H1 (cell line): ENCODE data around the gene SHC1. TPM values are rescaled to one million over a fixed set of nuclear protein-coding genes. Genes with fewer than 3 reads are reported as not detected.
A peak's percentile ranks its signal among the peaks of the same experiment; 100 is the strongest.

Source experiments
- BACH1 ChIP-seq: IDR thresholded peaks from 2 replicates; pipeline ENCODE4 v1.6.1; 2012; ENCODE audit warnings: low read length, improper control_type of control experiment
- CBX8 ChIP-seq: fragments of 300-800, 300-1000 bp; sonication (generic); IDR thresholded peaks from 2 replicates; pipeline ENCODE4 v1.7.1; 2016; ENCODE audit warnings: low read depth, low read length, borderline replicate concordance
- CTBP2 ChIP-seq: IDR thresholded peaks from 2 replicates; pipeline ENCODE4 v1.7.0; 2011; ENCODE audit warnings: borderline replicate concordance, mild to moderate bottlenecking, moderate library complexity, mixed read lengths, low read length; ENCODE audit not compliant: insufficient read depth, insufficient read length
- EGR1 ChIP-seq: IDR thresholded peaks from 2 replicates; pipeline ENCODE4 v1.6.1; 2011; ENCODE audit warnings: low read depth, low read length, borderline replicate concordance
- EP300 ChIP-seq, 2 experiments: IDR thresholded peaks; 1 replicate in 1 of 2; 2 replicates in 1 of 2; pipeline ENCODE4 v1.6.1; 2011 to 2012; ENCODE audit warnings: low read depth in 2 of 2, low read length in 2 of 2, mild to moderate bottlenecking in 2 of 2, borderline replicate concordance in 1 of 2, inconsistent platforms in 1 of 2, moderate library complexity in 1 of 2
- GABPA ChIP-seq: IDR thresholded peaks from 2 replicates; pipeline ENCODE4 v1.6.1; 2011; ENCODE audit warnings: mild to moderate bottlenecking, low read length, moderate library complexity, borderline replicate concordance; ENCODE audit not compliant: insufficient read depth
- GTF2F1 ChIP-seq: IDR thresholded peaks from 2 replicates; pipeline ENCODE4 v1.6.1; 2012; ENCODE audit warnings: low read depth, low read length, improper control_type of control experiment, borderline replicate concordance
- KDM5A ChIP-seq: fragments of 200-600 bp; IDR thresholded peaks from 2 replicates; pipeline ENCODE4 v1.7.1; 2012; ENCODE audit warnings: mild to moderate bottlenecking, low read length, inconsistent platforms, mixed read lengths
- MAFK ChIP-seq: IDR thresholded peaks from 2 replicates; pipeline ENCODE4 v1.6.1; 2012; ENCODE audit warnings: low read depth, mild to moderate bottlenecking, improper control_type of control experiment, low read length
- SP4 ChIP-seq: IDR thresholded peaks from 2 replicates; pipeline ENCODE4 v1.6.1; 2012; ENCODE audit warnings: low read length, inconsistent platforms
- TAF7 ChIP-seq: optimal IDR thresholded peaks from 2 replicates; pipeline ENCODE3; 2011; ENCODE audit warnings: low read depth, mild to moderate bottlenecking, inconsistent platforms, low read length, moderate library complexity, borderline replicate concordance
- polyA plus RNA-seq, 7 experiments: library from polyadenylated mRNA; depleted of rRNA in 3 of 7; stranded (reverse) in 5 of 7; unstranded in 2 of 7; fragments of >200 nt in 5 of 7; fragments of 200-250 nt in 2 of 7; gene quantifications; 1 replicate in 5 of 7; 2 replicates in 1 of 7; 4 replicates in 1 of 7; pipeline versions ENCODE4 v1.2.1 to v1.2.3, GENCODE V29; 2011 to 2013; ENCODE audit warnings: missing spikeins in 2 of 7, mixed read lengths in 2 of 7
- total RNA-seq: library from RNA; stranded (reverse); fragmentation: NEBNext Ultra II Directional; extraction: Animal tissue kit (Norgen Biotek cat#: 25700); gene quantifications from 2 replicates; pipeline ENCODE4 v1.2.1, GENCODE V29; 2021

The SHC1 gene
- total and polyA plus RNA-seq, 2 of the 8 experiments (the other 6 are each of a cell fraction or from before 2014, with no cell fraction given), result 177 to 212 TPM

GRCh38 chr1:154972517-154973343 lies 2.2 kb upstream of the SHC1 start (continued):
- TF ChIP-seq GABPA, result no peak; the same call in 1 of the 2 replicates
- peak in 1 of 2 experiments; percentile 51; a peak in 1 of 3 replicates for TF ChIP-seq EP300 (IDR thresholded peaks at IDR 0.05; ENCODE audit: borderline replicate concordance in 1 of 2, low read depth in 2 of 2, low read length in 2 of 2)
- TF ChIP-seq CBX8, result no peak
- no peak for TF ChIP-seq KDM5A
- TF ChIP-seq EGR1, result peak; percentile 71; the same call in 1 of the 2 replicates
- peak; percentile 75 for TF ChIP-seq TAF7
- TF ChIP-seq MAFK, result no peak
- 0 out of 2 replicates have a peak, but pooled peaks have one; percentile 2 for TF ChIP-seq SP4
- TF ChIP-seq GTF2F1, result no peak
- TF ChIP-seq CTBP2, result no peak
- no peak for TF ChIP-seq BACH1
